ENCODE results near the gene JKAMP.

DNA sequence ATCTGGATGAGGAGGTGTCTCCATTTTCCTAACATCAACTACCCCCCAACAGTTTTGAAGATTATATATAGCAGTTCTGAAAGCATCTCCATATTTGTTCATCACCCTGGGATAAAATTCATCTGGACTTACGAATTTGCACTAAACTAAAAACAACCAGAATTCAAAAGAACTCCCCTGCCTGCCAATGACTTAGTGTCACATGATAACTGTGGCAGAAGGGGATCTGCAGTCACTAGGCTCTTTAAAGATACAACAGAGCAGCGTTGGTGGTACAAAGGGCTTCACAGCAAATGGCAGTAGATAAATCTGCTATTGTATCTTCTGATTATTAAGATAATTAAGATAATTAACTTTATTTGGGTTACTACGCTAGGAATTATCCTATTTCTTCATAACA lies 49.2 kb upstream of the JKAMP start:
- TF ChIP-seq YY1 (IDR thresholded peaks at IDR 0.05; ENCODE audit: insufficient read depth, insufficient read length): no peak
- TF ChIP-seq SUZ12 (IDR thresholded peaks at IDR 0.05; ENCODE audit: extremely low read depth, insufficient read depth, insufficient read length): no peak

All from NT2/D1 (cell line).